CD14-positive monocyte (primary cell): Measurements from ENCODE around the gene KIF3C. TPM values are rescaled to one million over a fixed set of nuclear protein-coding genes. Genes with fewer than 3 reads are reported as not detected.
"Not testable (repeated sequence)": the region's sequence is repeated elsewhere in the genome, so short reads cannot be mapped to it uniquely, and the experiment has no call there.

Source experiments
- DNase-seq, 3 donors: peaks; one replicate each; pipeline ENCODE4 v3.0.0-alpha.2; 2011 to 2022
- H2AFZ ChIP-seq: 2 replicates; pipeline ENCODE4 v1.6.0; 2012; ENCODE audit warnings: mild to moderate bottlenecking, low read depth, low read length, inconsistent platforms; ENCODE audit not compliant: insufficient read depth, poor library complexity, severe bottlenecking
- H3K27ac ChIP-seq, 2 donors: 1 replicate in 1 of 2; 2 replicates in 1 of 2; pipeline ENCODE4 v1.5.1; 2012 to 2013; ENCODE audit warnings: low read length in 2 of 2, control low read depth in 1 of 2, inconsistent platforms in 1 of 2, low read depth in 1 of 2, mild to moderate bottlenecking in 1 of 2
- H3K27me3 ChIP-seq, 2 donors: one replicate each; pipeline versions ENCODE4 v1.6.0 to v1.6.1; 2011 to 2013; ENCODE audit warnings: low read length in 2 of 2; ENCODE audit not compliant: control insufficient read depth in 2 of 2, insufficient read depth in 2 of 2
- H3K36me3 ChIP-seq, 2 donors: replicated peaks in 1 of 2; 1 replicate in 1 of 2; 2 replicates in 1 of 2; pipeline versions ENCODE4 v1.5.1 to v1.6.1; 2012 to 2013; ENCODE audit warnings: low read length in 2 of 2, control low read depth in 1 of 2, inconsistent platforms in 1 of 2, mild to moderate bottlenecking in 1 of 2; ENCODE audit not compliant: insufficient read depth in 2 of 2, control insufficient read depth in 1 of 2
- H3K4me1 ChIP-seq, 2 donors: 1 replicate in 1 of 2; 2 replicates in 1 of 2; pipeline versions ENCODE4 v1.5.1 to v1.6.1; 2012 to 2013; ENCODE audit warnings: low read length in 2 of 2, control low read depth in 1 of 2, inconsistent platforms in 1 of 2, mild to moderate bottlenecking in 1 of 2, moderate library complexity in 1 of 2; ENCODE audit not compliant: insufficient read depth in 2 of 2, control insufficient read depth in 1 of 2
- H3K4me2 ChIP-seq: replicated peaks from 2 replicates; pipeline ENCODE3; 2012; ENCODE audit warnings: low read length, moderate library complexity, mild to moderate bottlenecking; ENCODE audit not compliant: poor library complexity, severe bottlenecking; ENCODE audit errors: extremely low read depth
- H3K4me3 ChIP-seq, 3 experiments: fragments of 200-600 bp in 1 of 3; sonication (generic) in 1 of 3; replicated peaks in 1 of 3; 1 replicate in 2 of 3; 2 replicates in 1 of 3; pipeline ENCODE4 v1.5.1; 2011 to 2013; ENCODE audit warnings: low read length in 3 of 3, mild to moderate bottlenecking in 3 of 3, control low read depth in 2 of 3, low read depth in 2 of 3, inconsistent platforms in 1 of 3, moderate library complexity in 1 of 3
- H3K79me2 ChIP-seq: 2 replicates; pipeline ENCODE4 v1.6.0; 2012; ENCODE audit warnings: mild to moderate bottlenecking, control low read depth, inconsistent platforms, low read length, moderate library complexity; ENCODE audit not compliant: insufficient read depth
- H3K9ac ChIP-seq: 2 replicates; pipeline ENCODE4 v1.6.0; 2017; ENCODE audit warnings: low read length, mild to moderate bottlenecking; ENCODE audit not compliant: insufficient read depth, poor library complexity, severe bottlenecking
- H3K9me3 ChIP-seq, 2 donors: replicated peaks in 1 of 2; 1 replicate in 1 of 2; 2 replicates in 1 of 2; pipeline versions ENCODE4 v1.5.1 to v1.6.1; 2012 to 2013; ENCODE audit warnings: low read length in 2 of 2, control low read depth in 1 of 2; ENCODE audit not compliant: control insufficient read depth in 1 of 2, insufficient read depth in 1 of 2
- H4K20me1 ChIP-seq: 2 replicates; pipeline ENCODE4 v1.6.0; 2012; ENCODE audit warnings: mild to moderate bottlenecking, low read length, control low read depth, moderate library complexity; ENCODE audit not compliant: insufficient read depth
- H3K27ac Mint-ChIP-seq, 7 donors: one replicate each; pipeline ENCODE4 v1.8.0; 2020; ENCODE audit warnings: mild to moderate bottlenecking in 7 of 7, mixed read lengths in 7 of 7, moderate library complexity in 6 of 7, inconsistent platforms in 2 of 7
- H3K27me3 Mint-ChIP-seq, 3 donors: one replicate each; pipeline ENCODE4 v1.8.0; 2021 to 2022; ENCODE audit warnings: low read depth in 3 of 3, mild to moderate bottlenecking in 3 of 3, mixed read lengths in 3 of 3, moderate library complexity in 3 of 3, inconsistent platforms in 1 of 3
- H3K36me3 Mint-ChIP-seq, 2 donors: one replicate each; pipeline ENCODE4 v1.8.0; 2020; ENCODE audit warnings: mixed read lengths in 2 of 2, inconsistent platforms in 1 of 2, mild to moderate bottlenecking in 1 of 2
- H3K4me1 Mint-ChIP-seq: one replicate; pipeline ENCODE4 v1.8.0; 2020; ENCODE audit warnings: mild to moderate bottlenecking, mixed read lengths
- H3K4me3 Mint-ChIP-seq, 2 donors: one replicate each; pipeline ENCODE4 v1.8.0; 2020; ENCODE audit warnings: mild to moderate bottlenecking in 2 of 2, mixed read lengths in 2 of 2, moderate library complexity in 1 of 2
- H3K9me3 Mint-ChIP-seq, 7 donors: one replicate each; pipeline ENCODE4 v1.8.0; 2020 to 2022; ENCODE audit warnings: mixed read lengths in 7 of 7, mild to moderate bottlenecking in 6 of 7, moderate library complexity in 6 of 7, inconsistent platforms in 2 of 7
- CTCF ChIP-seq: fragments of 200-600 bp; IDR thresholded peaks from one replicate; pipeline ENCODE4 v1.8.0; 2022; ENCODE audit warnings: antibody characterized with exemption, mild to moderate bottlenecking
- WGBS: methylation state at CpG from one replicate; pipeline ENCODE4 v1.1.5; 2013; ENCODE audit warnings: missing lambda C conversion rate; ENCODE audit not compliant: insufficient coverage; 5-methylcytosine and 5-hydroxymethylcytosine counted together
- intact Hi-C, 2 donors: fragments of 100-400 bp; cut with micrococcal nuclease; formaldehyde crosslinking; loops; one replicate each; pipeline versions ENCODE4 v1.15.0 to v1.15.1; 2023
- polyA plus RNA-seq, 3 donors: library from polyadenylated mRNA; depleted of rRNA in 1 of 3; unstranded in 2 of 3; stranded (reverse) in 1 of 3; fragments of 300-500 nt in 2 of 3; fragments of >200 nt in 1 of 3; fragmentation: Illumina TruSeq in 2 of 3; gene quantifications; 1 replicate in 2 of 3; 2 replicates in 1 of 3; pipeline ENCODE4 v1.2.3, GENCODE V29; 2012 to 2021

The KIF3C gene
- polyA plus RNA-seq, 3 donors = 0.28 to 0.97 (median 0.47) TPM

- Histone ChIP-seq H3K9ac (no peak overlapping the region), H3K4me3 (no peak overlapping the region), H3K27me3 (no peaks in the 10 kb centered on the region), H3K27ac (no peak overlapping the region), H3K36me3 (no peaks in the 10 kb centered on the region), H3K9me3 (no peaks in the 10 kb centered on the region), H3K79me2 (no peaks in the 10 kb centered on the region), H4K20me1 (no peaks in the 10 kb centered on the region), H3K4me1 (peaks cover 6 to 7% of the 10 kb centered on the region in 2 donors), H3K4me2 (no peak overlapping the region), H2AFZ (peak overlapping the region; percentile 21)
- whole genome bisulfite sequencing = 92% methylated on average over 2 of the region's 10 CpGs
- Mint-ChIP-seq H3K9me3 (peaks cover 0 to 5% (median 3%) of the 10 kb centered on the region in 7 donors), H3K4me3 (no peak overlapping the region), H3K36me3 (no peaks in the 10 kb centered on the region), H3K27me3 (peaks cover 7 to 10% (median 8%) of the 10 kb centered on the region in 3 donors), H3K27ac (no peak overlapping the region), H3K4me1 (peaks cover 9% of the 10 kb centered on the region)
- TF ChIP-seq CTCF = no peak
- no peak for DNase-seq
- intact Hi-C loops = no loop called here
Observed at GRCh38 chr2:25912851-25913695, 69.2 kb downstream of the KIF3C start.

- H3K79me2 ChIP-seq, H3K9me3 ChIP-seq, H2AFZ ChIP-seq, H3K36me3 Mint-ChIP-seq, DNase-seq, H3K9me3 Mint-ChIP-seq, H4K20me1 ChIP-seq, H3K36me3 ChIP-seq, H3K27me3 Mint-ChIP-seq, H3K4me3 ChIP-seq, H3K27me3 ChIP-seq, H3K4me1 ChIP-seq, H3K9ac ChIP-seq, H3K4me1 Mint-ChIP-seq, H3K27ac Mint-ChIP-seq, intact Hi-C loops, H3K27ac ChIP-seq, H3K4me2 ChIP-seq, H3K4me3 Mint-ChIP-seq: not testable (repeated sequence)
- no CpG with 5 or more reads among the region's 5 CpGs for WGBS
Observed at GRCh38 chr2:25909574-25909973, 72.7 kb downstream of the KIF3C start.
